GM06990 (cell line): ENCODE data around the gene OR1I1.
"Not testable (repeated sequence)": the region's sequence is repeated elsewhere in the genome, so short reads cannot be mapped to it uniquely, and the experiment has no call there.

Source experiments
- DNase-seq: peaks from one replicate; pipeline ENCODE4 v3.0.0-alpha.2; 2011; ENCODE audit not compliant: insufficient read length; ENCODE audit errors: extremely low read depth
- H3K27me3 ChIP-seq: replicated peaks from 2 replicates; pipeline ENCODE4 v1.6.0; 2011; ENCODE audit warnings: low read length; ENCODE audit not compliant: control insufficient read depth, insufficient read depth
- H3K36me3 ChIP-seq: 2 replicates; pipeline ENCODE4 v1.5.1; 2011; ENCODE audit warnings: low read length; ENCODE audit not compliant: control insufficient read depth, insufficient read depth
- H3K4me3 ChIP-seq: replicated peaks from 2 replicates; pipeline ENCODE4 v1.5.1; 2011; ENCODE audit warnings: low read depth, mild to moderate bottlenecking, control low read depth, low read length
- TF ChIP-seq, protein P1 (sequence below): IDR thresholded peaks from 2 replicates; pipeline ENCODE4 v1.5.1; 2011; ENCODE audit warnings: low read length, control low read depth, mild to moderate bottlenecking, inconsistent platforms; ENCODE audit not compliant: insufficient read depth, poor library complexity, severe bottlenecking

OR1I1 gene

GRCh38 chr19:15062036-15062435 is 20.0 kb upstream of the OR1I1 start:
- H3K4me3 ChIP-seq, result no peak overlapping the region
- H3K27me3 ChIP-seq, result no peaks in the 10 kb centered on the region; the same call in 1 of the 2 replicates
- no peak for DNase-seq
- TF ChIP-seq, protein P1, sequence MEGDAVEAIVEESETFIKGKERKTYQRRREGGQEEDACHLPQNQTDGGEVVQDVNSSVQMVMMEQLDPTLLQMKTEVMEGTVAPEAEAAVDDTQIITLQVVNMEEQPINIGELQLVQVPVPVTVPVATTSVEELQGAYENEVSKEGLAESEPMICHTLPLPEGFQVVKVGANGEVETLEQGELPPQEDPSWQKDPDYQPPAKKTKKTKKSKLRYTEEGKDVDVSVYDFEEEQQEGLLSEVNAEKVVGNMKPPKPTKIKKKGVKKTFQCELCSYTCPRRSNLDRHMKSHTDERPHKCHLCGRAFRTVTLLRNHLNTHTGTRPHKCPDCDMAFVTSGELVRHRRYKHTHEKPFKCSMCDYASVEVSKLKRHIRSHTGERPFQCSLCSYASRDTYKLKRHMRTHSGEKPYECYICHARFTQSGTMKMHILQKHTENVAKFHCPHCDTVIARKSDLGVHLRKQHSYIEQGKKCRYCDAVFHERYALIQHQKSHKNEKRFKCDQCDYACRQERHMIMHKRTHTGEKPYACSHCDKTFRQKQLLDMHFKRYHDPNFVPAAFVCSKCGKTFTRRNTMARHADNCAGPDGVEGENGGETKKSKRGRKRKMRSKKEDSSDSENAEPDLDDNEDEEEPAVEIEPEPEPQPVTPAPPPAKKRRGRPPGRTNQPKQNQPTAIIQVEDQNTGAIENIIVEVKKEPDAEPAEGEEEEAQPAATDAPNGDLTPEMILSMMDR, result no peak
- H3K36me3 ChIP-seq, result no peaks in the 10 kb centered on the region

DNA sequence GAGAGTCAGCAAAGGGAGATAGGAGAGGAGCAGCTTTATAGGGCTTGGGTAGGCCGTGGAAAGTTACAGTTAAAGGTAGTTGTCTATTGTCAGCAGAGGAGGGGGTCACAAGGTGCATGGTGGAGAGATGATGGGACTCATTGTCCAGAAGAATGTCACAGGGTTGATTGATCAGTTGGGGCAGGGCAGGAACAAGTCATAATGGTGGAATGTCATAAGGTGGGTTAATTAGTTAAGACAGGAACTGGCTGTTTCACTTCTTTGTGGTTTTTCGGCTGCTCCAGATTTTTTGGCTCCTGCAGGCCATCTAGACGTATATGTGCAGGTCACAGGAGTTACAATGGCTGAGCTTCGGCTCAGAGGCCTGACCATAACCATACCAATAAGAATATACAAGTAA is 11.6 kb upstream of the OR1I1 start:
- not testable (repeated sequence) for H3K4me3 ChIP-seq, DNase-seq, H3K36me3 ChIP-seq, H3K27me3 ChIP-seq

DNA sequence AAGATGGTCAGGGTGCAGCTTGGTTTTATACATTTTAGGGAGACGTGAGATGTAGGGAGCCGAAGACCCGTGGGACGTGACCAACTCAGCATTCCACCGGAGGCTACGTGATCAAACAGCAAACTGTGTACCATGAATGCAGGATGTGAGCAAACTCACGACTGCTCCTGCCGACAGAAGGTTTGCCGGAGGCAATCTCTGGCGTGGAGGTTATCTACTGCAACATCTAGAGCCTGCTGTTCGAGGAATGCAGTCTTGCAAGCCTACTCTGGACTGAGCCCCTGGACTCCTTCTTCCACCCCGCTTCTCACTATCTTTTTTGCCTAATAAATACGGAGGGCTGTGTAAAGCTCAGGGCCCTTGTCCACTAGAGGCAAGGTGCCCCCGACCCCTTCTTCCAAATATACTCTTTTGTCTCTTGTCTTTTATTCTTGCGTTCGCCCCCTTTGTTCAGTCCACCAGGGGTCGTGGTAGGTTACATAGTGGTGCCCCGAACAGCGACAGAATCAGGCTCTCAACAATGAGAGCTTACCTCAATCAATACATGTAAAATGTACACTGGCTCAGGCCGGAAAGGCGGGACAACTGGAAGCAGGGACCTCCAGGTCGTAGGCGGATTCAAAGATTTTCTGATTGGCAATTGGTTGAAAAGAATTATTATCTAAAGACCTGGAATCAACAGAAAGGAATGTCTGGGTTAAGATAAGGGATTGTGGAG is 8.9 kb upstream of the OR1I1 start:
- TF ChIP-seq, protein P1, result no peak
- no peak for DNase-seq
- H3K4me3 ChIP-seq, result no peak overlapping the region
- H3K27me3 ChIP-seq, result no peaks in the 10 kb centered on the region
- no peaks in the 10 kb centered on the region for H3K36me3 ChIP-seq

DNA sequence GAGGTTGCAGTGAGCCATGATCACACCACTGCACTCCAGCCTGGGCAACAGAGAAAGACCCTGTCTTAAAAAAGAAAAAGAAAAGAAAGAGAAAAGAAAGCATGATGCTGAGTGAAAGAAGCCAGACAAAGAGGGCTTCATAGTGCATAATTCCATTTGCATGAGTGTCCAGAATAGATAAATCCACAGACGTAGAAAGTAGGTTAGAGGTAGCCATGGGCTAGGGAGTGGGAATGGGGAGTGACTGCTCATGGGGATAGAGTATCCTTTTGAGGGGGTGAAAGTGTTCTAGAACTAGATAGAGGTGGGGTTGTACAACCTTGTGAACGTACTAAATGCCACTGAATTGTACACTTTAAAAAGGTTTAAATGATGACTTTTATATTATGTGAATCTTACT is 7.6 kb upstream of the OR1I1 start:
- Histone ChIP-seq H3K36me3 (no peaks in the 10 kb centered on the region), H3K4me3 (no peak overlapping the region), H3K27me3 (no peaks in the 10 kb centered on the region)
- no peak for DNase-seq
- TF ChIP-seq, protein P1, result no peak

GRCh38 chr19:15075806-15076205 is 6.2 kb upstream of the OR1I1 start:
- TF ChIP-seq, protein P1, result no peak
- H3K4me3 ChIP-seq, result no peak overlapping the region
- no peak for DNase-seq
- no peaks in the 10 kb centered on the region for H3K36me3 ChIP-seq
- no peaks in the 10 kb centered on the region for H3K27me3 ChIP-seq

DNA sequence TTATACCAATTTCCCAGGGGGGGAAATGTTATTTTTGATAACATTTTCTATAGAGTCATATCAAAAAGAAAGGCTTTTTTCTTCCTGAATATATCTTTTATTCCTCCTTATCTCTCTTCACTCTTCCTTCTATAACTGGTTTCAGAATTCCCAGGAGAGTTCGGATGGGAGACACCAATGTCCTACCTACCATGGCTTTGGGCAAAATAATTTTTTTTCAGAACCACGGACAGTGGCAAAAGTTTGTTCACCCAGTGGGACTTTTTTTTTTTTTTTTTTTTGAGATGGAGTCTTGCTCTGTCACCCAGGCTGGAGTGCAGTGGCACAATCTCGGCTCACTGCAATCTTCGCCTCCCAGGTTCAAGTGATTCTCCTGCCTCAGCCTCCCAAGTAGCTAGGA is 2.0 kb upstream of the OR1I1 start:
- not testable (repeated sequence) for H3K27me3 ChIP-seq, H3K4me3 ChIP-seq, H3K36me3 ChIP-seq, DNase-seq

GRCh38 chr19:15087182-15087581 is 5.2 kb downstream of the OR1I1 start:
- no peak for DNase-seq
- no peaks in the 10 kb centered on the region; the same call in 1 of the 2 replicates for H3K27me3 ChIP-seq
- TF ChIP-seq, protein P1, result no peak
- no peaks in the 10 kb centered on the region for H3K36me3 ChIP-seq
- no peak overlapping the region for H3K4me3 ChIP-seq
